Activated CD8-positive, alpha-beta memory T cell treated with anti-CD3 and anti-CD28 coated beads, Interleukin-2, amount 50 U/mL, for 24 hours (primary cell): Measurements from ENCODE around the gene PRDM8.

Source experiments
- DNase-seq: peaks from one replicate; pipeline ENCODE4 v3.0.0-alpha.2; 2020; ENCODE audit errors: extremely low read depth

PRDM8 gene

DNA sequence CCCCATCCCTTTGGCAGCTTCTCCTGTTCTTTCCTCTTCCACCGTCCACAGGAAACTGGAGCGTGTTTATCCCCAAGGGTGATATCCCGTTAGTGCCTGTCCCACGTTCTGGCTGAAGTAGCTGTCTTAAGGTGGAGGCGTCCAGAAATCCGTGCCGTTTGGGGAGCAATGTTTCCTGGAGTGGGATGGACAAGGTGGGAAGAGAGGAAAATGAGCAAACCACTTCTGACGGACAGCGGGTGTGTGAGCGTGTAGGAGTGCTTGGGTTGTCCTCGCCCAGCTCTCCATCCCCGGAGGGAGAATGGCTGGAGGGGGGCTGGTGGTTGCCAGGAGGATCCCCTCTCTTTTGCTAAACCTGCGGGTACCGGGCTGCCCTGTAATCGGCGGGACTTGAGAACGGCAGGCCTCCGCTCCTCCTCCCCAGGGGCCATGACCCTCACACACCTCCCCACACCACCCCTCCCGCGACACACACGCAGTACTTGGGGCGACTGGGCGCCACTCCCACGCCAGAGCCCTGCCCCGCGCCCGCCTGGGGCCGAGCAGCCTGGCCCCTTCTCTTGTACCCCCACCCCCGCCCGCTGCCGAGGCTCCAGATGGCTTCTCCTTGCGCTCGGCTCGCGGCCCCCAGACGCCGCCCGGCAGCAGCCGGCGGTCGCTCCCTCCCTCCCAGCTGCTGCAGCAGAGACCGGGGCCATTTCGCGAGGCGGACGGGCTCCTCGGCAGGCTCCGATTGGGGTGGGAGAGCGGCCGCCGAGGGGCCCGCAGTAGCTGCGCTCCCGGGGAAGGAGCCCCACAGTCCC is 13.9 kb upstream of the PRDM8 start:
- DNase-seq, result no peak

DNA sequence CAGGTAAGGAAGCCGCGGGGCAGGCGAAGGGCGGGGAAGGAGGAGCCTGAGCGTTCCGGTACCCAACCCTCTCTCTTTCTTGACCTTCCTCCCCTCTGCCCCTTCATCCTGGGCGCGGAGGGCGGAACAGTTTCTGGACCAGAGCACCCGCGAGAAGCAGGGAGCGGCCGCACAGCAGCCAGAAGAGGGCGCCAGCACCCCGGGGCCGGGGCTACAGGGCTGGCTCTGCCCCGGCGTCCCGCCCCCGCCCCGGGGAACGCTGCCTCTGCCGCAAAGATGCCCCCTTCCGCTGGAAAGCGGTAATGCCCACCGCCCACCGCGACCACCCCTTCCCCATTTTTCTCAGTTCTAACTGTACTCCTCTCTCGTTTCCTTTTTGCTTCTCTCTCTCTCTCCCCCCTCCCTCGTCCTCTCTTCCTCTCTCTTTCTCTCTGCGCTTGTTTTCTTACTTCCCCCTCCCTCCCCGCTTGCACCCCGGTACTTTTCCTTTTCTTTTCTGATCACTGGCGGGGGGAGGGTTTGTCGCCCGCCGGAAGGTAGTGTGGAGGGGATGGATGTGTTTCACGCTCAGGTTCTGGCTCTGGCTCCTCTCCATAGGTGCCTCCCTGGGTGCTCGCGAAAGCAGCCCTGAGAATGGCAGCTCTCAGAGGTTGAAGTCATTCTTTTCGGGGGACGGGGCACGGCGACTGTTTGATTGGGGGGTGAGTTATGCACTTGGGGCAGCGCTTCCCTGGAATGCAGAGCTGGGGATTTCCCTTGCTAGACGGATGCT is 13.1 kb upstream of the PRDM8 start:
- peak; percentile 63 for DNase-seq

DNA sequence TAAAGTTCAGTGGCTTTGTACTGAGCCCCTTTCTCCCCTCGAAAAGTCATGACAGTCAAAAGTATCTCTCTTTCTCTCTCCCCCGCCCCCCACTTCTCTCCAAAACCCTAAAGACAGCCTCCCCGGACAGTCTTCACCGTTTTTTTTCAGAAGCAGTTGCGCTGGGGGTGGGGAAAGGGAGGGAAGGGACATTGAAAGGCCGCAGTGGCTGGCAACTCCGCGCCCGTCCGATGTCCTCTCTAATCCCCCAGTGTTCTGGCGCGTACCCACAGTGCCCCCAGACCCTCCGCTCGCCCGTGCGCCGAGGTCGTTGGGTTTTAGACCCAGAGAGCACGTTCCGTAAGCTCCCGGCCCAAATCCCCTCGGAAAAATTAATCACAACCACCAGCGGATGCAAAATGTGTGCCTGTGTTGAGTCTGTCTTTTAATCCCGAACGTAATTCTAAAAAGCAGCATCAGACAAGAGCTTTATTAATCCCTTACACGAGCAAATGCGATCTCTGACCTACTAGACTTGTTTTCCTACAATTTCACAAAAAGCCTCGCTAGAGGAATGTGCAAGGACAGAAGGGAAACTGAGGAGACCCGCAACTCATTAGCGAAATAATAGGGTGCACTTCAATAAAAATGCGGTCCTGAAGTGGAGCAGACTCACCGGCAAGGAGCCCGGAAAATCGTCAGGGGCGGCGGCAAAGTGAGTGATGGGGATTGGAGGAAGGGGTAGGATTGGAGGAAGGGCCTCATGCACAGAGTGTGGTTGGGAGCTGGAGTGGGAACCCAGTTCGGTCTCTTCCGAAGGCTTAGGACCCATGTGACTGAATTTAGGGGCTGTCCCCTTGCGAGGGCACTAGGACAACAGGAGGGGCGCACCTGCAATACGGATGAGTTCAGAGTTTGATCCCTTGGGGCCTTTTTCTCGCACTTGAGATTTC is 12.2 kb upstream of the PRDM8 start:
- DNase-seq, result no peak

DNA sequence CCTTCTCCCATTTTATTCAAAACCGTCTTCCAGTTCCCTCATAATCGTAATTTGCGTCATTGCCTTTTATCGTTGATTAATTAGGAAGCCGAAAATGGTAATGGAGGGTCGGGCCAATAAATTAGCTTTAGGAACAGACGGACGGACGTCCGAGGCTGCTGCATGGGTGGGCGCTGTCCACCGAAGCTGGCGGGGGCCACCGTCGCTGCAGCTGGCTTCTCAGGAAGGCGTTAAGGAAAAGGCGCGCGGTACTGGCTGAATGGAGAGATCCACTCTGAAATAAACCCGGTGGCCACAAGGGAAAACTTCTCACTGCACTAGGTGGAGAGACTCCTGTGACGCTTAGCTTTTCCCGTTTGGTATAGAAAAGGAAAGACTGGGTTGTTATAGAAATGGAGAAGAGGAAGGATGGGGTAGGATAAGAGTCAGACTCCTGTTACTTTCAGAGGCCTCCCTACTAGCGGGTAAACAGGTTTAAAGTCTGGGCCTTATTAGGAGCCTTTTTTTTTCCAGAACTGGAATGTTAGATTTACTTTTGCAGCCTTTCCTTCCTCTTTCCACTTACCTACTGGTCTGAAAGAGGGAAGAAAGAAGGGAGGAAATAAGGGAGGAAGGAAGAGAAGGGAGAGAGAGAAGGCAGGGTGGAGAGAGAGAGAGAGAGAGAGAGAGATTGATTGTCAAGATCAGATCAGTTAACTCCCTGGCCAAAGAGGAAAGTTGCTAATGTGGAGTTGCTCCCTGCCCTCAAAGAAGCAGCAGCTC is 11.3 kb upstream of the PRDM8 start:
- no peak for DNase-seq

DNA sequence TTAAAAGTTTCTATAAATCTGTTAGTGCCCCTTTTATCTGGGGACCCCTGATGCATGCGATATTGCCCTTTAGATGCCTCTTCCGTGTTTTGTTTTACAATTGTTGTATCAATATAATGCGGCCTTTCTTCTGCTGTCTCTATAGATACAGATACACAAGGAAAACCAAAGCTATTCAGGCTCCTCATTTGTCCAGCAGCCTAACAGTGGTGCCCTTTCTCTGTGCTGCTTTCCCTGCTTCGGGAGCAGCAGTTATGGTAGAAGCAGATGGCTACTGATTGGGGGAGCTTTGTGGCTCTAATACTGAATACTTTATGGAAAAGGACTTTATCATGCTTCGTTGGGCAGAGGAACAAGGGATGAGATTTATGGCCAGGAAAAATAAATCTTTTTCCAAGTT is 10.6 kb upstream of the PRDM8 start:
- no peak for DNase-seq

DNA sequence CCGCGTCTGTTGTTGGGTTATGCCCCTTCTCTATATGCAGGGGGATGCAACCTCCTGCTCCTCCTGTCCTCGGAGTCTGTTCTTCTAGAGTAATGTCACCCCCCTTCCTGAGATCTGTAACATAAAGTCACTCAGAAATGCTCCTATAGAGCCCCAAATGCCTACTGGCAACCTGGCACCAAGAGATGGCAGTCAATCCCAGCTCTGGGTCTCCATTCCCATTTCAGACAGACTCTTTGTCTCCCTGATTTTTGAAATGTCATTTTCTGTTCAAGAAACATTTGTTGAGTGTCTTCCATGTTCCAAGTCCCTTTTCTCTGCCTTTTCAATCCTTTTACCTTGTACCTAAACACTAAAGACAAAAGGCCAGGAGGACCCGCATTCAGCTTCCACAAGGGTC is 9.6 kb upstream of the PRDM8 start:
- no peak for DNase-seq

DNA sequence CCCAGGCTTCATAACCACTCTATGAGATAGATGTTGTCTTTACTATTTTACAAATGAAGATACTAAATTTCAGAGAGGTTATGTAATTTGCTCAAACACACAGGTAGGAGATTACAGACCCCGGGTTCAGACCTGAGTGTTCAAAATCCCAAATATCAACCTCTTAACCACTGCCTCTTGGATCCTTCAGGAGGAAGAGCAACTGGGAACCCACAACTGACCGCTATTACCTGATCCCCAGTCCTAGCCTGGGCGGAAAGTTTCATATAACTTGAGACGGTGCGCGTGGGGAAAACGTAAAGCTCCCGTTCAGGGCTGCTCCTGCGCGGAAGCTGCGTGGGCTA is 8.9 kb upstream of the PRDM8 start:
- DNase-seq, result no peak

DNA sequence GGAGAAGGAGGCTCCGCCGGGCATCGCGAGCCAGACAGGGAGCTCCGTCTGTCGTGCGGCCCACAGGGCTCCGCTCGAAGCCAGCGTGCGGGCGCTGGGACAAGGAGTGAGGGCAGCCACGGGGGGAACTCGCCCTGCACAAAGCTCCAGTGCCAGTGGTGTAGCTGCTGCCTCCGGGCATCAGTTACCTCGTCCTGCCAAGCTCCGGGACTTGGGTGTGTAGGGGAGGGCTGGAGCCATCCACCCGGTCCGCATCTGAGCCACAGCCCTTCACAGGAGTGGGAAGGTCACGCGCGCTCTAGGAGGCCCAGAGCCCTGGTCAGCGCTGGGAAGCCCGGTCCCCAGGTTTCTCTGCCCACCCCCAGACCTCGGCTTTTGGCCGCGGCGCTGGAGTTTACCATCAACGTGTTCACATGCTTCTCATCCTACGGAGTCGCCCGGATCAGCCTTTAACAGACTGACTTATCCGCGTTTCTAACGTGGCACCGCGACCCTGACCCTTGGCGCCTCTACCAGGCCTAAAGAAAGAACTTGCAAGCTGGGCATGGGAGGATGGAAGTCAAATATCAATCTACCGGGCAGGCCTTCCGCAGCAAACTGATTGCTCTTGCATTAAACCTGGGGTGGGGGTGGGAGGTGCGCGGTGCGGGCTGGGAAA is 8.4 kb upstream of the PRDM8 start:
- no peak for DNase-seq

DNA sequence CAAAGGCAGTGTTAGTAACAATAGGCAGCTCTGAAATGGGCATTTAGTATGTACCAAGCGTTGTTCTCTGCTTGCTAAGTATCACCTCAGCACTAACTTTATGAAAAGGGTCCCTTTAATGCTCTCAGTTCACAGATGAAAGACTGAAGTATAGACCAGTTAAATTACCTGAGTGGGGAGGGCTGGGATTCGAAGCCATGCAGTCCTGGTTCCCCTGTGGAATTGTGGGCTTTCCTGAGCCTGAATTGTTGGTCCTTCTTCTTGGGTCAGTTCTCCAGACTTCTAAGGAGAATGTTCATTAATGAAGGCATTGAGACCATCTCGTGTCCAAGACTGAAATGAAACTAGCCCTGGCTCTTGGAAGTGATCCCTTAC is 7.7 kb upstream of the PRDM8 start:
- no peak for DNase-seq

DNA sequence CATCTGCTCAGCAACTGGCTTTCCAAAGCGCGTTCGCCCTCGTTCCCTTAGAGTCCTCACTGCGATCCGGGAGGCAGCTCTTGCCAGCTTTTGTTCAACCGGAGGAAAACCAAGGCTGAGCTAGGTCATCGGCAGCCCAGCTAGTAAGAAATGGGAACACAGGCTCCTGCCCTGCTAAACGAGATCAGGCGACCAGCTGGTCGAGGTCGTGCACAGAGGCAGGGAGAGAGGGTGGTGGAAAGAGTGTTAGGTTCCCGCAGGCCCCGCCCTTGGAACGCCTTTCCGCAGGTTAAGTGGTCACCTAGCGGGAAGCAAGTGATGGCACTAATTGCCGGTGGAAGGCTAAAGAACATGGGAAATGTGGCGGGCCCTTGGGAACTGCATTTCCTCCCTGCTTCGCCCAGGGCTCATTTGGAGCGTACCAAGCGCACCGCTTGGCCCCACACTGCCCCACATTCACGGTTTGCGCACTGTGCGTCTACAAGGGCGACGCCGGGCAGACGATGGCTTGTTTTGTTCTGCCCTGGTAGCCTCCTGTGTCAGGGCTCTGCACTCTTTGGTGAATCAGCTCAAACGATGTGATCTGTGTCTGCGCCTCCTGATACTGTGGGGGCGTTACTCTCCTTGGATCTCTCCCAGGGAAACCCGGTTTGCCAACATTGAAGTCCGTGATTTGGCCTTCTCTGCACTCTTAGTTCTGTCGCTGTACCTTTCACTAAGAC is 7.2 kb upstream of the PRDM8 start:
- DNase-seq, result no peak

DNA sequence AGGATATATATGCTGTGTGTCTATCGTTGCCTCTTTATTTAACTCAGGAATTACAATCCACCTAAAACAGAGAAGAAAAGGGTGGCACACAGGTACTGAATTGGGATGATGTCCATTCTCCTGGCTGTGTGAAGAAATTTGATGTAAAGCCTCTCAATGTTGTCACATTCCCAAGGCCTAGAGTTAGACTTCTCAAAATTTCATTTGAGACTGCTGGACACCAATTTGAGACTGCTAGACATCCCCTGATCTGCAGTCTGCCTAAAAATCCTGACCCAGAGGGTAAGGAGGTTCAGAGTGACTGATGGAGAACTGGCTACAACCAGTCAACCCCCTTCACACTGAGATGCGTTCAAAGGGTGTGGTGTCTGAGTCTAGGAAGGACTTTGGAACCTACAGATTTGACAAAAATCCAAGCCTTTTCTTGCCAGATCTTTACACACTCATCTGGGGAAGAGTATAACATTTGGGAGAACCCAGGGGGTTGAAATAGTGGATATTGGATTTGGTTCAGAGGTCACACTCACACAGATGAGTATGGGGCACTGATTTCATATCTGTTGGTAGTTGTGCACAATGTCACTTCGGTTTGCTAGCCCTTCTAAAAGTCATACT is 4.9 kb upstream of the PRDM8 start:
- DNase-seq, result no peak

DNA sequence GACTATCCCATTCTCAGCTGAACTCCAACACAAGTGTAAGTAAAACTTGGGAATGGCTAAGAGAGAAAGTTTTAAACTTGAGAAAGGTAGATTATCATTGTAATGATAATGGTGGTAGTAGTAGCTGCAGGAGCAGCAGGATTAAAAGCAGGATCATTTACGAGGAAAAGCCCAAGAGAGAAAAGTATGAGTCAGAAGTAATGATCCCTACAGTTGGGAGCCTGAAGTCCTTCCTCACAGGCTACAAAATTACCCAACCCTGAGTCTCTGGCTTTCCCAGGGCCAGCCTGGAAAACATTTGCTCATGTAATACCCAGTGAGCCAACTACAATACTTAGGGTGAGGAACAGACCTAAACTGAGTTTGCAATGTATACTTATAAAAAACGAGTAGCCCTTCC is 4.4 kb upstream of the PRDM8 start:
- no peak for DNase-seq

DNA sequence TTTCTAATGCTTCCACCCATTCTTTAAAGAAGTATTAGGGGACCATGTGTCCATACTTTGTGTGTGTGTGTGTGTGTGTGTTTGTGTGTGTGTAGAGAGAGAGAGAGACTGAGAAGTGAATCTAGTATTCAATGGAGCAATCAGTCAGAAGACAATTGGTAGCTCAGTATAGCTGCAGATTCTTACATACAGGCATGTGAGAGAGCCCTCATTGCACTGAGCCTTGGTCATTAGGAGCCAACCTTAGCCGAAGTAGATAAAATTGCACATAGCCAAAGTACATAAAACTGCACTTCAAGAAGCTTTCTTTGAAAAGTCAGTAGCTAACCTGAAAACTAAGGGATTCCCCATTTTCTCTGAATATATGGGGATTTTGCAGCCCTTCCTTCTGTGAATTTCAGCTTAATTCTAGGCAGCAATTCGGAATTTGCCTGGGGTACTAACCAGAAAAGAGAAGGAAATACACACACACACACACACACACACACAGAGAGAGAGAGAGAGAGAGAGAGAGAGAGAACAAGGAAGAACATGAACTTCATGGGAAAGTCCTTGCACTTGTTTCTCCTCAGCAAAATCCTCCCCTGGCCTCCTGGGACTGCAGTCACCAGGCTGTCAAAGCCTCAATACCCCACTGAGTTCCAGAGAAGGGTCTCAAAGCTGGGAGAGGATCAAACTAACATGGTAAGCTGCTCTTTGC is 1.7 kb upstream of the PRDM8 start:
- no peak for DNase-seq

DNA sequence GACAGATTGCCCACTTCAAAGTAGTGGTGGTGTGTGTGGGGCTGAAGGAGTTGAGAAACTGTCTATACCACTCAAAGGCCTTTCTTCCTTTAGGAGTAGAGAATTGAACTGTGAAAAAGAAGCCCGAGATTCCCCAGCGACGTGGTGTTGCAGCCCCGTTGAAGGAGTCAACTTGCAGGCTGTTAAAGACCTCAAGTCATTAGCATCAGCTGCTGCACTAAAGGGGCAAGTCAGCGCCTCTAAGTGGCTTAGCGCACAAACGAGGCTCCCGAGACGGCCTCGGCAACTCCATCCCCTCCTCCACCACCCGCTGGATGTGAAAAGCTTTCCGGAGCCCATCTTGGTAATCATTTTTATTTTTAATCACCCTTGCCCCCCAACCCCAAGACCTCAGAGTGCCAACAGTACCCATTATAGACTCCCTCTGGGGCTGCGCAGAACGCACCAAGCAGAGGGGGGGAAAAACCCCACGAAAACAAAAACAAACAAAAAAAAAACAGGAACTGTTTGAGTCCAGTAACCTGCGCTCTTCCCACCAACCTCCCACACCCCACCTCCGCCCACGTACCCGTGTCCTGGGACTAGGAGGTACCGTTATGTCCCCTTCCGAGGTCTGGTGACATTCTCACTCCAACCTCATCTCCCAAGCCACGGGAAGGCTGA is 913 bp upstream of the PRDM8 start:
- DNase-seq, result no peak

DNA sequence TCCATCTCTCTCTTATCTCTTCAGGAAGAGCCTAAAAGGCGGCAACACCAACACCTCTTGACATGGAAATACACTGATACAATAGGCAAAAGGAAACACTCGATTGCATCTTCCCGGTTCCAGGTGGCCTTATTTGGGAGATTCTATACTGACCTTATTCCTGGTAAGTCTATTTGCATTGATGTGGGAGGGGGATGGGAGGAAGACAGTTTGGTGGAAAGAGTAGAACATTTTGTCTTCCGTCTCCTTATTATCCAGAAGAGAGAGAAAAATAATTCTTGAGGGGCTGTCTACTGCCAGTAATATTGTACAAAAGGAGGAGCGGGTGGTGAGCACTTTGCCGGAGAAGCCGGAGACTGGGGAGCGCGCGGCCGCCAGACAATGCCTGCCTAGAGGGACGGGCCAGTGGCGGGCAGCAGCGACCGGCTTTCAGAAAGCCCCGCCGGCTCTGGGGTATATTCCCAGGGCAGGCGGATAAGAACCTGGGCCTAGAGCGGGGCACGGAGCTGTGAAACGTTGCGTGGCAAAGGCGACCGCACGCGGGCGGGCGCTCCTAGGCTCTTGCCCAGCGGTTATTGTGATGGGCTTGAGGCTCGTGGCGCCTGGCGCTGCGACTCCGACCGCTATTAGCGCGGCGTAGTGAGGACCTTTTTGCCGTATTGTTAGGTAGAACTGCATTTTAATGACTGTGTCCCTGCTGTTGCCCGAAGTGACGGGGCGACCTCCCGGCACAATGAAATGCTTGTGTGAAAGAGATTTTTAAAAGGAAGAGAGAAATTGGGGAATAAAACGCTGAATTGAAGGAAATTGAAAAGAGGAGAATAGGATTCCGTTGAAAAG is 518 bp downstream of the PRDM8 start:
- no peak for DNase-seq

DNA sequence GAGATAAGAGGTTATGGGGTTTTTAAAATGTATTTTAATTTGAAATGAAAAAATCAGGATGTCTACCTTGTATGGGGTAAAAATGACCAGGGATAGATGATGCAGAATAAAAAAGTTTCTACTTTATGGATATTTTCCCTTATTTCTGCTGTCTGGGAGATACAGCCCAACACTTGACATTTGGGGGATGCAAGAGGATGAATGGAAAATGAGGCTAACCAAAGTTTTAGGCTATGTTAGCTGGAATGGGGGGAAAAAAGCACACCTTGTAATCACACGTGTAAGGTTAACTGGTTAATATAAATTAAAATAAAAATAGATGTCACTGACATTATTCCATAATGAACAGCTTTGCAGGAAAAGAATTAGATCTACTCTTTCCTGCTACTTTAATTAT is 1.1 kb downstream of the PRDM8 start:
- DNase-seq, result no peak

DNA sequence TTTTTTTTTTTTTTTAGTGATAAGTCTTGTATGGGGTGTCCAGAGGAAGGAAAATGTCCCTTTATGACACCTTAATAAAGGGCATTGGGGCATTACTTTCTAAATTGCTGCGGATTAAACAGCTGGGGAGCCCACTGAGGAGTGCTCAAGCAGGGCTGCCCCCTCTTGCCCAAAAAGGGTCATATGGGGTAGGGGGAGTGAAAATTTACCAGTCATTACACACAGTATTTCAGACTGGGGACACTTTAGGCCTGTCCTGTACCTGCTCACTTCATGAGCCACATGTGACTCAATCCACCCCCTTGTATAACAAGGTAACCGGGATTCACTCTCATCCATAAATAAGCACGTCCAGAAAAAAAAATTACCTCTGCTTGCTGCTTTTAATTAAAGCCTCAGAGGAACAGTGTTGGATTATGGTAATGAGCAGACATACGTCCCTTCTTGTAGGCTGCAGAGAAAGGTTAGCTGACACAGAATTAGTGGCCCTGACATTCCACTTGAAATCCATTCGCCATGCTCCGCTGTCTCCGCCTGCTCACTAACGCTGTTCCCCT is 1.8 kb downstream of the PRDM8 start:
- DNase-seq, result no peak

DNA sequence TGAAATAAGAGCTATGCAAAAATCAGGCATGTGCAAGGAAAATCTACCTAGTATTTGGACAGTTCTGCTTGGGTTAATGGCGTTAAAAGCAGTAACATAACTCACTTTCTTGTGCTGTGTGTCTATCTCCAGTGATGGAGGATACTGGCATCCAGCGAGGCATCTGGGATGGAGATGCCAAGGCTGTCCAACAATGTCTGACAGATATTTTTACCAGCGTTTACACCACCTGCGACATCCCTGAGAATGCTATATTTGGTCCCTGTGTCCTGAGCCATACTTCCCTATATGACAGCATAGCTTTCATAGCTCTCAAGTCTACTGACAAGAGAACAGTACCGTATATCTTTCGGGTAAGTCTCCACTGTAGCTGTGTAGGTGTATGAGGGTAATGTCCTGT is 2.6 kb downstream of the PRDM8 start:
- no peak for DNase-seq
